HEK293T (cell line): ENCODE results near the gene RIT1.

ENCODE experiments used
- BHLHE40 ChIP-seq: fragments of 450-650 bp; IDR thresholded peaks from 2 replicates; pipeline ENCODE4 v1.6.1; 2016; ENCODE audit warnings: mild to moderate bottlenecking, moderate library complexity, borderline replicate concordance
- ELF4 ChIP-seq: fragments of 450-650 bp; IDR thresholded peaks from 2 replicates; pipeline ENCODE4 v1.6.1; 2017; ENCODE audit warnings: antibody characterized with exemption
- FOXA1 ChIP-seq: fragments of 450-650 bp; IDR thresholded peaks from 2 replicates; pipeline ENCODE4 v1.6.1; 2016; ENCODE audit warnings: mild to moderate bottlenecking
- FOXM1 ChIP-seq: fragments of 450-650 bp; IDR thresholded peaks from 2 replicates; pipeline ENCODE4 v1.6.1; 2017; ENCODE audit warnings: mild to moderate bottlenecking, borderline replicate concordance
- HDGF ChIP-seq: fragments of 450-650 bp; IDR thresholded peaks from 2 replicates; pipeline ENCODE4 v1.6.1; 2017; ENCODE audit warnings: antibody characterized with exemption, borderline replicate concordance
- NFRKB ChIP-seq: fragments of 450-650 bp; IDR thresholded peaks from 2 replicates; pipeline ENCODE4 v1.6.1; 2016; ENCODE audit warnings: mild to moderate bottlenecking, moderate library complexity
- SP1 ChIP-seq: fragments of 450-650 bp; IDR thresholded peaks from 2 replicates; pipeline ENCODE4 v1.6.1; 2017
- SUZ12 ChIP-seq: fragments of 450-650 bp; IDR thresholded peaks from 2 replicates; pipeline ENCODE4 v1.6.1; 2016; ENCODE audit warnings: mild to moderate bottlenecking
- TARDBP ChIP-seq: fragments of 450-650 bp; IDR thresholded peaks from 2 replicates; pipeline ENCODE4 v1.6.1; 2016
- ZNF384 ChIP-seq: fragments of 450-650 bp; IDR thresholded peaks from 2 replicates; pipeline ENCODE4 v1.6.1; 2016

GRCh38 chr1:155859234-155859829 lies 51.8 kb downstream of the RIT1 start, which contains the start of gene SYT11:
- TF ChIP-seq ELF4 (peak; percentile 30; the same call in 1 of the 2 replicates), HDGF (no peak), TARDBP (no peak), FOXM1 (no peak), BHLHE40 (no peak), SUZ12 (no peak), SP1 (no peak), ZNF384 (no peak), FOXA1 (no peak), NFRKB (no peak)
